ENCODE data around the gene CMTM2. TPM values are rescaled to one million over a fixed set of nuclear protein-coding genes. Genes with fewer than 3 reads are reported as not detected.

Gene CMTM2
- not detected in 2 replicates for total RNA-seq

GRCh38 chr16:66578651-66579531 lies at the start of gene CMTM2:
CMTM2 (plus strand) TSS chr16:66579463; CDS start chr16:66579608, 145 bp downstream.

DNA sequence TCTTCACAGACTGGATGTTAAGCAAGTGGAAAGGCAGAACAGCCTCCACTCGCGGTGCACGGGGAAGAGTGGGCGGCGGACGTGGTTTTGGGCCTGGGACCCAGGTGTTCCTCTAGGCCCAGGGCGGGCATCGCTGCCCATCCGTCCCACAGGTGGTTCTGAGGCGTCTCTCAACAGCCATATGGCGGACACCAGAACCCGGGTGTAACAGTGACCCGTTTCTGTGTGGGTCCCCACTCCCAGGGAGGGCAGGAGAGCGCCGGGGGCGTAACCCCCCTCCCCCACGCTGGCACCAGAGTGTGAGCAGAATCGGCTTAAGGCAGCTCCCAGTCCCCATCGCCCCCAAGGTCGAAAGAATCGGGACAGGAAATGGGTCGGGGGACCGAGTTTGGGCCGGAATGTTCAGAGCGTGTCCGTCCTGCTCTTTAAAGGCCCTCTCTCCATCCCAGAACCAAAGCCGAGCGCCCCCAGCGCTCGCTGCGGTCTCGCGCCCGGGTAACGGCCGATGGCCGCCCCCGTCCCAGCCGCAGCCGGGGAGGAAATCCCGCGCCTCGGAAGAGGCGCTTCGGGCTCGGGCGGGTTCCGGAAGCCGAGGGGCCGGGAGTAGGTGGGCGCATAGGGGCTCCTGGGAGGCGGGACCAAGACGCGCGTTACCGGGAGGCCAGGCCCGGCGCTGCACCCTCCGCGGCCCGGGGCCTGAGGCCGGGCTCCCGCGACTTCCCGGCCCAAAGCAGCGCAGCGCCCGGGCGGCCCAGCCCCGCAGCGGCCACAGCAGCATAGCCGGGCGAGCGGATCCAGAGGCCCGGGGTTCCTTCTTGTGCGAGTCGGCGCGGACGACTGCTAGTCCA lies 29.8 kb upstream of the CMTM2 start, which contains the start of gene TK2:
Gene TK2 (minus strand): TSS at position 839 of the 848 bp plus-strand sequence. CDS start 61 bp downstream, at position 778.

GRCh38 chr16:66552286-66553177 lies 26.7 kb upstream of the CMTM2 start, which contains the start of gene CKLF:
CKLF (plus strand) TSS chr16:66552576; CDS start chr16:66552716, 140 bp downstream.

GRCh38 chr16:66566051-66566901 lies 13.0 kb upstream of the CMTM2 start, which contains the start of gene CMTM1:
CMTM1 (plus strand) TSS chr16:66566439; CDS start chr16:66566514, 75 bp downstream.

GRCh38 chr16:66604376-66605176 lies 25.3 kb downstream of the CMTM2 start, which contains the start of gene CMTM3:
CMTM3 (plus strand) TSS chr16:66604704; CDS start chr16:66604806, 102 bp downstream.

Other genes with a start within 250 kb of the CMTM2 start
- 0.35 TPM in 1 of 2 replicates, not detected in the other for gene CDH5, start 212.8 kb upstream of the CMTM2 start, total RNA-seq
- gene BEAN1, start 152.2 kb upstream of the CMTM2 start, total RNA-seq, result 0.29 and 0.53 TPM in 2 replicates
- 19.3 and 38.6 TPM in 2 replicates for gene TK2, start 29.3 kb upstream of the CMTM2 start, total RNA-seq
- 87.5 and 135 TPM in 2 replicates for gene CKLF, start 26.9 kb upstream of the CMTM2 start, total RNA-seq
- gene CMTM1, start 13.0 kb upstream of the CMTM2 start, total RNA-seq, result 0.35 and 2.0 TPM in 2 replicates
- gene CMTM3, start 25.2 kb downstream of the CMTM2 start, total RNA-seq, result 57.2 and 73.2 TPM in 2 replicates
- gene CMTM4, start 117.3 kb downstream of the CMTM2 start, total RNA-seq, result 8.4 and 8.7 TPM in 2 replicates
- gene DYNC1LI2, start 172.1 kb downstream of the CMTM2 start, total RNA-seq, result 49.0 and 53.5 TPM in 2 replicates
- gene TERB1, start 222.1 kb downstream of the CMTM2 start, total RNA-seq, result not detected in 2 replicates

All from myometrial cell (primary cell).